Upper lobe of right lung (tissue), 1 donor: ENCODE results near the gene TUBGCP3. TPM values are rescaled to one million over a fixed set of nuclear protein-coding genes. Genes with fewer than 3 reads are reported as not detected.

Source experiments
- ATAC-seq: fragments of 200-7000 bp; cut with Tn5 transposase; one replicate; pipeline ENCODE4 v1.9.1; 2020; ENCODE audit warnings: mild to moderate bottlenecking, moderate library complexity
- DNase-seq: peaks from one replicate; pipeline ENCODE4 v3.0.0-alpha.2; 2020
- H3K27ac ChIP-seq: fragments of 200-600 bp; one replicate; pipeline ENCODE4 v1.8.0; 2022
- H3K27me3 ChIP-seq: fragments of 200-600 bp; one replicate; pipeline ENCODE4 v1.8.0; 2022; ENCODE audit warnings: mild to moderate bottlenecking
- H3K36me3 ChIP-seq: fragments of 200-600 bp; one replicate; pipeline ENCODE4 v1.8.0; 2022
- H3K4me1 ChIP-seq: fragments of 200-600 bp; one replicate; pipeline ENCODE4 v1.8.0; 2022
- H3K4me3 ChIP-seq: fragments of 200-600 bp; one replicate; pipeline ENCODE4 v1.8.0; 2022; ENCODE audit warnings: mild to moderate bottlenecking
- H3K9me3 ChIP-seq: fragments of 200-600 bp; one replicate; pipeline ENCODE4 v1.8.0; 2022
- intact Hi-C: fragments of 100-400 bp; cut with DNase I; formaldehyde crosslinking; loops from one replicate; pipeline ENCODE4 v1.11.0; 2022
- total RNA-seq: library from RNA; stranded (reverse); fragmentation: NEBNext Ultra II Directional; extraction: Animal tissue kit (Norgen Biotek cat#: 25700); gene quantifications from one replicate; pipeline ENCODE4 v1.2.1, GENCODE V29; 2021
- TF ChIP-seq, protein P1 (sequence below): fragments of 200-600 bp; IDR thresholded peaks from one replicate; pipeline ENCODE4 v1.8.0; 2022; ENCODE audit warnings: antibody characterized with exemption
- donor health status: DM: no; HTN: yes; CAD: no; lungs with severe emphysema.

The TUBGCP3 gene
- total RNA-seq, 1 donor from 2014 or later: 33.9 TPM

DNA sequence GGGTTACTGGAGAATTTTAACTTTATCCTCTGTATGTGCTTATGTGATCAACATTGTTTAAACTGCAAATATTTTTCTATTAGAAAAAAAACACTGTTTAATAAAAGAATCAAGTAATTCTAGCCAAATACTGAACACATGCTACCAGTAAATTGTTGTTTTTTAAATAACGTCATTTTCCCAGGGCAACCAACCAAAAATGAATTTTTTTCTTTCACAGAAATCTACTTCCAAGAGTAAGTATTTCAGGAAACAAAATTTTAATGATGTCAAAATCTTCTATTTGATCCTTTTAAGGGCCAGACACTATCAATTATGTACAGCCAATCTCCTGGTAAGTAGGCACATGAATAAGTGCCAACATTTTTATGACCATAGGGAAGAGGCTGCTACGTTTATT, 57.1 kb downstream of the TUBGCP3 start:
- ATAC-seq: no peak
- no peaks in the 10 kb centered on the region for H3K27me3 ChIP-seq

DNA sequence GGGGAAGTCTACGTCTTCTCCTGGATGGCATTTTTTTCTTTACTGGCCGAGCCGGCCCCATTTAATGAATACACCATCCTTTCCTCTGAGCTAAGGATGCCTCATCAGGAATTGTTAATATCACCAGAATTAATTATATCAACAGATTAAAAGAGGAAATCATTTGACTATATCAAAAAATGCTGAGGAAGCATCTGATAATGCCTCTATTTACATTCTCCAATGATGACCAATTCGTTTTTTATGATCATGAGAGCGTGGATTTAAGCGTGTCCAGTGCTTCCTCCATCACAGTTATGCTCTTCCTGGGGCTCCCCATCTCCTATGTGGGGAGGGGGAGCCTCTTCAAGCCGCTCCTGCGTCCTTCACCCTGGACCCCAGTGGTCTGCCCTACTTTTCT, 58.7 kb downstream of the TUBGCP3 start:
- TF ChIP-seq, protein P1, sequence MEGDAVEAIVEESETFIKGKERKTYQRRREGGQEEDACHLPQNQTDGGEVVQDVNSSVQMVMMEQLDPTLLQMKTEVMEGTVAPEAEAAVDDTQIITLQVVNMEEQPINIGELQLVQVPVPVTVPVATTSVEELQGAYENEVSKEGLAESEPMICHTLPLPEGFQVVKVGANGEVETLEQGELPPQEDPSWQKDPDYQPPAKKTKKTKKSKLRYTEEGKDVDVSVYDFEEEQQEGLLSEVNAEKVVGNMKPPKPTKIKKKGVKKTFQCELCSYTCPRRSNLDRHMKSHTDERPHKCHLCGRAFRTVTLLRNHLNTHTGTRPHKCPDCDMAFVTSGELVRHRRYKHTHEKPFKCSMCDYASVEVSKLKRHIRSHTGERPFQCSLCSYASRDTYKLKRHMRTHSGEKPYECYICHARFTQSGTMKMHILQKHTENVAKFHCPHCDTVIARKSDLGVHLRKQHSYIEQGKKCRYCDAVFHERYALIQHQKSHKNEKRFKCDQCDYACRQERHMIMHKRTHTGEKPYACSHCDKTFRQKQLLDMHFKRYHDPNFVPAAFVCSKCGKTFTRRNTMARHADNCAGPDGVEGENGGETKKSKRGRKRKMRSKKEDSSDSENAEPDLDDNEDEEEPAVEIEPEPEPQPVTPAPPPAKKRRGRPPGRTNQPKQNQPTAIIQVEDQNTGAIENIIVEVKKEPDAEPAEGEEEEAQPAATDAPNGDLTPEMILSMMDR: no peak
- DNase-seq (no peak), ATAC-seq (no peak)
- peaks cover 12% of the 10 kb centered on the region for H3K36me3 ChIP-seq
- H3K4me1 ChIP-seq: no peaks in the 10 kb centered on the region
- H3K27me3 ChIP-seq: no peaks in the 10 kb centered on the region
- no peaks in the 10 kb centered on the region for H3K9me3 ChIP-seq
- H3K4me3 ChIP-seq: no peak overlapping the region
- no peak overlapping the region for H3K27ac ChIP-seq
- intact Hi-C loops: no loop called here

More for the DNA sequence above, 57.1 kb downstream of the TUBGCP3 start:
- DNase-seq: no peak
- H3K36me3 ChIP-seq: no peaks in the 10 kb centered on the region
- no peak overlapping the region for H3K27ac ChIP-seq
- H3K4me1 ChIP-seq: no peaks in the 10 kb centered on the region
- H3K4me3 ChIP-seq: no peak overlapping the region
- TF ChIP-seq, protein P1: no peak
- no peaks in the 10 kb centered on the region for H3K9me3 ChIP-seq
- intact Hi-C loops: no loop called here

- no peak overlapping the region for H3K27ac ChIP-seq
- intact Hi-C loops: no loop called here
- no peaks in the 10 kb centered on the region for H3K9me3 ChIP-seq
- no peak overlapping the region for H3K4me3 ChIP-seq
- H3K36me3 ChIP-seq: peaks cover 39% of the 10 kb centered on the region
- DNase-seq: no peak
- H3K4me1 ChIP-seq: no peaks in the 10 kb centered on the region
- ATAC-seq: no peak
- TF ChIP-seq, protein P1: no peak
- H3K27me3 ChIP-seq: no peaks in the 10 kb centered on the region
These were observed 61.7 kb downstream of the TUBGCP3 start for GRCh38 chr13:112526146-112526853.

- ATAC-seq: no peak
- intact Hi-C loops: no loop called here
- DNase-seq: no peak
- Histone ChIP-seq H3K4me3 (no peak overlapping the region), H3K4me1 (no peaks in the 10 kb centered on the region), H3K9me3 (no peaks in the 10 kb centered on the region), H3K36me3 (peaks cover 45% of the 10 kb centered on the region), H3K27me3 (no peaks in the 10 kb centered on the region), H3K27ac (no peak overlapping the region)
- TF ChIP-seq, protein P1: no peak
These were observed 62.5 kb downstream of the TUBGCP3 start for GRCh38 chr13:112525356-112525945.

DNA sequence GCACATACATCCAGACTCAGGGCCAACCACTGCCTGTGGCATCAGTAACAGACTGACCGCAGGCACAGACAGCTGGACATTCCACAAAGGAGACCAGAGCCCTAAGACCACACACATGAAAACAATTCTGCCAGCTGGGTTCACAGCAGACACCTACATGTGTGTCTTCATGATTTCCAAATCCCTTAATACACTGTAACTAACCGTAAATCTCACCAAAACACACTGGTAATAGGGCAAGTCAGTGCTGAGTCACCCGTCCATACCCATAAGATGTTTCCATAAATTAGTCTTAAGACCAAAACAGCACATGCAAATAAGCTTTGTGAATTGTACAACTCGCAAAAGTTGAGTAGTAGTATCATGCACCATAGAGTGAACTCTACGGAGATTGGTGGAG, 65.4 kb downstream of the TUBGCP3 start:
- H3K27ac ChIP-seq: no peak overlapping the region
- DNase-seq (no peak), ATAC-seq (no peak)
- no peaks in the 10 kb centered on the region for H3K4me1 ChIP-seq
- no peaks in the 10 kb centered on the region for H3K9me3 ChIP-seq
- H3K4me3 ChIP-seq: no peak overlapping the region
- TF ChIP-seq, protein P1: no peak
- peaks cover 67% of the 10 kb centered on the region for H3K36me3 ChIP-seq
- intact Hi-C loops: no loop called here
- H3K27me3 ChIP-seq: no peaks in the 10 kb centered on the region
